Kidney (tissue), 14 donors: ENCODE data around the gene KIF26B. TPM values are rescaled to one million over a fixed set of nuclear protein-coding genes. Genes with fewer than 3 reads are reported as not detected.

Source experiments
- DNase-seq, 5 donors: peaks; one replicate each; pipeline ENCODE4 v3.0.0-alpha.2; 2013 to 2020
- FAIRE-seq: peaks from 2 replicates; lab custom pipeline; 2012; peaks lifted over from hg19 to GRCh38; lab: Jason Lieb, UNC
- H3K27ac ChIP-seq, 2 donors: one replicate each; pipeline ENCODE4 v1.7.0; 2013; ENCODE audit warnings: low read depth in 2 of 2, low read length in 2 of 2, inconsistent platforms in 1 of 2
- H3K27me3 ChIP-seq: one replicate; pipeline ENCODE4 v1.7.1; 2013; ENCODE audit warnings: low read length, inconsistent platforms; ENCODE audit not compliant: control insufficient read depth, insufficient read depth
- H3K36me3 ChIP-seq, 3 donors: one replicate each; pipeline versions ENCODE4 v1.7.0 to v1.7.1; 2013; ENCODE audit warnings: low read length in 3 of 3, control low read depth in 1 of 3, inconsistent platforms in 1 of 3; ENCODE audit not compliant: insufficient read depth in 3 of 3, control insufficient read depth in 2 of 3
- H3K4me1 ChIP-seq, 3 donors: one replicate each; pipeline versions ENCODE4 v1.7.0 to v1.7.1; 2013; ENCODE audit warnings: low read length in 3 of 3, inconsistent platforms in 1 of 3, low read depth in 1 of 3; ENCODE audit not compliant: control insufficient read depth in 2 of 3, insufficient read depth in 2 of 3
- H3K4me3 ChIP-seq, 3 donors: one replicate each; pipeline versions ENCODE4 v1.7.0 to v1.8.1; 2013; ENCODE audit warnings: low read length in 3 of 3, control low read depth in 1 of 3, inconsistent platforms in 1 of 3
- H3K9ac ChIP-seq, 3 donors: one replicate each; pipeline versions ENCODE4 v1.7.0 to v1.7.1; 2013; ENCODE audit warnings: low read length in 3 of 3, control low read depth in 1 of 3, inconsistent platforms in 1 of 3
- H3K9me3 ChIP-seq, 3 donors: one replicate each; pipeline versions ENCODE4 v1.7.0 to v1.7.1; 2013; ENCODE audit warnings: low read length in 3 of 3, control low read depth in 1 of 3, inconsistent platforms in 1 of 3; ENCODE audit not compliant: control insufficient read depth in 2 of 3, insufficient read depth in 1 of 3
- CTCF ChIP-seq: IDR thresholded peaks from 3 replicates; pipeline ENCODE4 v1.5.1; 2012; ENCODE audit warnings: mild to moderate bottlenecking, moderate library complexity, borderline replicate concordance; ENCODE audit not compliant: insufficient read depth; ENCODE audit errors: extremely low read depth
- intact Hi-C: fragments of 100-400 bp; cut with DNase I; formaldehyde crosslinking; loops from one replicate; pipeline ENCODE4 v1.11.1; 2022
- polyA plus RNA-seq: library from polyadenylated mRNA; stranded (reverse); fragments of 350-450 nt; fragmentation: Illumina TruSeq; extraction: RNeasy Lipid Tissue Mini Kit (QIAGEN cat#74804); gene quantifications from one replicate; pipeline ENCODE4 v1.2.3, GENCODE V29; 2014; ENCODE audit warnings: low read depth, low replicate concordance; ENCODE audit not compliant: insufficient read depth
- total RNA-seq: library from RNA; stranded (reverse); fragmentation: NEBNext Ultra II Directional; extraction: Animal tissue kit (Norgen Biotek cat#: 25700); gene quantifications from one replicate; pipeline ENCODE4 v1.2.1, GENCODE V29; 2021
- donor health status: control.
- donor health status: control.
- donor health status: control.
- donor health status: control.
- donor health status: control.
- donor health status: DM: yes; HTN: yes; CAD: no.
- donor health status: Normal renal cell carcinoma (clear cell type).

The KIF26B gene
- total and polyA plus RNA-seq, 2 donors from 2014 or later, result 0.52 to 10.7 TPM

- no peak for TF ChIP-seq CTCF
- H3K9ac ChIP-seq, result no peak overlapping the region
- no peak overlapping the region for H3K4me3 ChIP-seq
- intact Hi-C loops, result no loop called here
- no peaks in the 10 kb centered on the region for H3K27me3 ChIP-seq
- FAIRE-seq (no peak), DNase-seq (no peak)
- no peak overlapping the region for H3K27ac ChIP-seq
- no peaks in the 10 kb centered on the region for H3K4me1 ChIP-seq
- no peaks in the 10 kb centered on the region for H3K9me3 ChIP-seq
- no peaks in the 10 kb centered on the region for H3K36me3 ChIP-seq
Measured at GRCh38 chr1:245240648-245241165, 85.9 kb downstream of the KIF26B start.

DNA sequence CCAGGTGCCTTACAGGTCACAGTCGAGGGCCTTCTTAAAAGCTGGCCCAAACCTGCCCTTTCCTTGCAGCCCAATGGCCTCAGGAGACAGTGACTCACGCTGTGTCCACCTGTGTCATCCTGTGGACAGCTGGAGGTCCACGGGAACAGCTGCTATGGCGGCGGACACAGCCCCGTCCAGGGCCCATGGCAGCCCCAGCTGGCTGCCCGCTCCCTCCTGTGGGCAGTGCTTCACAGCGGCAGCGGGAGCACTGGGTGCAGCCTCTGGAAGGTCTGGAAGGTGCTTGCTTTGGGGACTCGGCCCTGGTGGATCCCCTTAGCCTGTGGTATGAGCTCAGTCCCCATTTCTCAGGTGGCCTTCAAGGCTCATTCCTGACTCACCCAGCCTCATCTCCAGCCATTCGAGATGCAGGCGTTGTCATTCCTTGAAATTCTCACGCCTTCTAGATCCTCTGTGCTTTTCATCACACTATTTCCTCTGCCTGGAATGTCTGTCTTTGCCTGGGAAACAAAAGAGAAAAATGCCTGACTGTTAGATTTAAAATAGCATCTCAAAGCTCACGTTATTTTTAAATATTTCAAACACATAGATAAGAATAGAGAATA is 86.8 kb downstream of the KIF26B start:
- Histone ChIP-seq H3K27ac (no peak overlapping the region), H3K36me3 (no peaks in the 10 kb centered on the region), H3K9ac (no peak overlapping the region), H3K9me3 (no peaks in the 10 kb centered on the region), H3K27me3 (no peaks in the 10 kb centered on the region), H3K4me3 (no peak overlapping the region), H3K4me1 (no peaks in the 10 kb centered on the region)
- DNase-seq (no peak), FAIRE-seq (no peak)
- no peak for TF ChIP-seq CTCF
- intact Hi-C loops, result no loop called here

DNA sequence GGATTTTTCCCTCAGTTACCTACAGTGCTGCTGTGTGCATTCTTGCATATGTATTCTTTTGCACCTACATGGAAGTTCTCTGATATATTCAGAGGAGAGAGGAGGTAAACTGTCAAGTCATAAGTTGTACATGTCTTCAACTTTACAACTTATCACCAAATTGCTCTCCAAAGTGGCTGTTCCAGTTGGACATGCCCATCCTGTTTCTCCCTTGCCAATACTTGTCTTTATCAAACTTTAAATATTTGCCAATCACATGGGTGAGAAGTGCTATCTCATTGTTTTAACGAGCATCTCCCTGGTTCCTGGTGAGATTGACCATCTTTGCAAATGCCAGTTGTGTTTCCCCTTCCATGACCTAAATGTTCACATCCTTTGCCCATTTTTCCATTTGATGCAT is 88.2 kb downstream of the KIF26B start:
- TF ChIP-seq CTCF, result no peak
- intact Hi-C loops, result no loop called here
- no peak overlapping the region for H3K27ac ChIP-seq
- H3K9ac ChIP-seq, result no peak overlapping the region
- H3K4me3 ChIP-seq, result no peak overlapping the region
- no peaks in the 10 kb centered on the region for H3K4me1 ChIP-seq
- no peaks in the 10 kb centered on the region for H3K27me3 ChIP-seq
- FAIRE-seq, result no peak
- H3K9me3 ChIP-seq, result no peaks in the 10 kb centered on the region
- DNase-seq, result no peak
- H3K36me3 ChIP-seq, result no peaks in the 10 kb centered on the region
